ENCODE results near the gene PLA2G4E. TPM values are rescaled to one million over a fixed set of nuclear protein-coding genes. Genes with fewer than 3 reads are reported as not detected.

The PLA2G4E gene, protein sequence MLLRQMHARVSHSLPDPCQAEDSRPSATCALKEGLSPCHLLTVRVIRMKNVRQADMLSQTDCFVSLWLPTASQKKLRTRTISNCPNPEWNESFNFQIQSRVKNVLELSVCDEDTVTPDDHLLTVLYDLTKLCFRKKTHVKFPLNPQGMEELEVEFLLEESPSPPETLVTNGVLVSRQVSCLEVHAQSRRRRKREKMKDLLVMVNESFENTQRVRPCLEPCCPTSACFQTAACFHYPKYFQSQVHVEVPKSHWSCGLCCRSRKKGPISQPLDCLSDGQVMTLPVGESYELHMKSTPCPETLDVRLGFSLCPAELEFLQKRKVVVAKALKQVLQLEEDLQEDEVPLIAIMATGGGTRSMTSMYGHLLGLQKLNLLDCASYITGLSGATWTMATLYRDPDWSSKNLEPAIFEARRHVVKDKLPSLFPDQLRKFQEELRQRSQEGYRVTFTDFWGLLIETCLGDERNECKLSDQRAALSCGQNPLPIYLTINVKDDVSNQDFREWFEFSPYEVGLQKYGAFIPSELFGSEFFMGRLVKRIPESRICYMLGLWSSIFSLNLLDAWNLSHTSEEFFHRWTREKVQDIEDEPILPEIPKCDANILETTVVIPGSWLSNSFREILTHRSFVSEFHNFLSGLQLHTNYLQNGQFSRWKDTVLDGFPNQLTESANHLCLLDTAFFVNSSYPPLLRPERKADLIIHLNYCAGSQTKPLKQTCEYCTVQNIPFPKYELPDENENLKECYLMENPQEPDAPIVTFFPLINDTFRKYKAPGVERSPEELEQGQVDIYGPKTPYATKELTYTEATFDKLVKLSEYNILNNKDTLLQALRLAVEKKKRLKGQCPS
- not detected for total RNA-seq

DNA sequence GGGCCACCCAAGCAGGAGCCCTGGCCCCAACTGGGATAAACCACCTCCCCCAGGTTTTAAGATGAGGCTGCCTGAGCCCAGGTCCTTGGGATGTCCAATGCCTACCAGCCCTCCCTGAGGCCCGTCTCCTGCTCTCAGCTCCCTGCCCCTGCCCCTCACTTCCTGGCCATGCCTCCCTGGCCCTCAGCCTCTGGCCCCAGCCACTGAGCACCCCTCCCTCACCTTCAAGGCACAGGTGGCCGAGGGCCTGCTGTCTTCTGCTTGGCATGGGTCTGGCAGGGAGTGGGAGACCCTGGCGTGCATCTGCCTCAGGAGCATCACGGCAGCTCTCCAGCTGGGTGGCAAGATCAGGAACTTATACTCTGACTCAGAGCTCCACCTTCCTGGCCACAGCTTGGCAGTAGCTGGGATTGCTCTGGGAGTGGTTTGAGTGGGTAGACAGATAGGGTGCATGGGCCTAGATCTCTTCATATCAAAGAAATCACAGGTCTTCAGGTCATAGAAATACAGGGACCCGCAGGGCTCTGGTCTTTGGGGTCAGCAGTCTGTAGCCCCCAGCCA, at the start of gene PLA2G4E:
PLA2G4E (minus strand) TSS at position 330 of the 561 bp plus-strand sequence; CDS start at position 318, 12 bp downstream.
- WGBS, 2 donors, result 83 to 92% methylated on average over 4 to 5 of the region's 5 CpGs
- no peak for DNase-seq (ENCODE audit: low spot score in 2 of 2)
- Histone ChIP-seq H3K4me1 (no peaks in the 10 kb centered on the region), H3K4me3 (no peak within 1 kb of the TSS), H3K27ac (no peak within 1 kb of the TSS), H3K27me3 (no peaks in the 10 kb centered on the region), H3K36me3 (no peaks in the 10 kb centered on the region), H3K9me3 (peaks cover 0 to 7% (median 0%) of the 10 kb centered on the region in 4 donors)
- TF ChIP-seq, protein P1, sequence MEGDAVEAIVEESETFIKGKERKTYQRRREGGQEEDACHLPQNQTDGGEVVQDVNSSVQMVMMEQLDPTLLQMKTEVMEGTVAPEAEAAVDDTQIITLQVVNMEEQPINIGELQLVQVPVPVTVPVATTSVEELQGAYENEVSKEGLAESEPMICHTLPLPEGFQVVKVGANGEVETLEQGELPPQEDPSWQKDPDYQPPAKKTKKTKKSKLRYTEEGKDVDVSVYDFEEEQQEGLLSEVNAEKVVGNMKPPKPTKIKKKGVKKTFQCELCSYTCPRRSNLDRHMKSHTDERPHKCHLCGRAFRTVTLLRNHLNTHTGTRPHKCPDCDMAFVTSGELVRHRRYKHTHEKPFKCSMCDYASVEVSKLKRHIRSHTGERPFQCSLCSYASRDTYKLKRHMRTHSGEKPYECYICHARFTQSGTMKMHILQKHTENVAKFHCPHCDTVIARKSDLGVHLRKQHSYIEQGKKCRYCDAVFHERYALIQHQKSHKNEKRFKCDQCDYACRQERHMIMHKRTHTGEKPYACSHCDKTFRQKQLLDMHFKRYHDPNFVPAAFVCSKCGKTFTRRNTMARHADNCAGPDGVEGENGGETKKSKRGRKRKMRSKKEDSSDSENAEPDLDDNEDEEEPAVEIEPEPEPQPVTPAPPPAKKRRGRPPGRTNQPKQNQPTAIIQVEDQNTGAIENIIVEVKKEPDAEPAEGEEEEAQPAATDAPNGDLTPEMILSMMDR (IDR thresholded peaks at IDR 0.05), result no peak
- TF ChIP-seq EP300 (IDR thresholded peaks at IDR 0.05), result no peak
- TF ChIP-seq POLR2A (IDR thresholded peaks at IDR 0.05), result no peak

DNA sequence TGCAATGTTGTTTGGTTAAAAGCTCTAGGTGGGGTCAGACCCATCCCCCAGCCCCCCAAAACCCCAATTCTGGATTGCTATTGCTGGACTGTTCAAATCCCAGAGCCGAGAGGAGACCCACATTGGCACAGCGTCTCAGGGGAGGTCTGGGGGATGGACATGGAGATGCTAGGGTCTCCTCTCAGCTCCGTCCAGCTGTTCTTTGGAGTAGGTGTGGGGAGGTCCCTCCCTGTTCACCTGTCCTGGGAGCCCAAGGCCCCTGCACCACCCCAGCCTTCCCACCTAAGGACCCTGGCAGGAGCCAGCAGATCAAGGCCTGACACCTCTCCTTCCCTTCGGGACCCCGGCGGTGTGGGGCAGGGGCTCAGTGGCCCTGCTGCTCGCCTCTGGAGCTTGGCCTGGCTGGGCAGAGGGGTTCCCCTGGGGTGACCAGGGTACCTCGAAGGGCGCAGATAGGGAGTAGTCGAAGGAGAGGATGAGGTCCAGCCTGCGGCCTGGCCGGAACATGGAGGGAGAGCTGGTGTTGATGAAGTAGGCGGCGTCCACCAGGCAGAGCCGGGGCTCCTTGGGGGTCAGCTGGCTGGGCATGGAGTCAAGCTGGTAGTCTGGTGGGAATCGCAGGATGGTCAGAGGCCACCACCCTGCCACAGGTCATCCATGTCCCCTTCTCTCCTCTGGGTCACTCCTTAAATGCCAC, 49.6 kb upstream of the PLA2G4E start:
- WGBS, 2 donors, result 92 to 95% methylated on average over 15 of the region's 16 CpGs
- Histone ChIP-seq H3K27ac (no peak overlapping the region), H3K9me3 (peaks cover 0 to 8% (median 0%) of the 10 kb centered on the region in 4 donors)

DNA sequence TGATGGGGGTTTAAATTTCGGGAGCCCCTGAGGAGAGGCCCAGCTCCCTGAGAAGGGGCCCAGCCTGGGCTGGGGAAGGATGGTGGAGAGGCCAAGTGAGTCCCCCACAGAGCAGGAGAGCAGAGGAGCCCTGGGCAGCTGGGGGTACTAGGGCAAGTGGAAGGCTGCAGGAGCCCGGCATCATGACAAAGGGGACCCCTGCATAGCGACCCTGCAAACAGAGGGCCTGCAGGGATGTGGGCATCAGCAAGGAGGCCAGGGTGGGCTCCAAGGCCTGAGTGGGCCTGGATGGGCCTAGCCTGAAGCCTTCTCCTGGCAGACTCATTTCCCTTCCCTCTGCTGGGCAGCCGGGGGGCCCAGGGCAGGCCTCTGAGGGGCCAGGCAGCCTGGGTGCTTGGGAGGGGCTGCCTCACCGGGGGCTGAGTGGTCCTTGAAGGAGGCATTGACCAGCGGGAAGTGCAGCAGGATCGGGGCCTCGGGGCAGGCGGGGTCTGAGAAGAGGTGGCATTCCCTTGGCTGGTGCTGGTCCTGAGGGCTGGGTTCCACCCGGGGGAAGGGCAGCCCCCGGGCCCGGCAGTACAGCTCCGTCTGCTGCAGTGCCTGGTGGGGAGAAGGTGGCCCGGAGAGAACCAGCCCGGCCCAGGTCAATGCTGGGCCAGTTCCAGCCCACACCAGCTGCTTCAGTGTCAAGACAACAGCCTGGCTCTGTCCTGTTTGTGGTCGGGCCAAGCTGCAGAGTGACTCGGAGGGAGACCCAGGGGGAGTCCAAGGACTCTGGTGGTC, 48.8 kb upstream of the PLA2G4E start:
- no peak for DNase-seq (ENCODE audit: low spot score in 2 of 2)
- TF ChIP-seq POLR2A (IDR thresholded peaks at IDR 0.05) (no peak), EP300 (IDR thresholded peaks at IDR 0.05) (no peak)
- TF ChIP-seq, protein P1 (IDR thresholded peaks at IDR 0.05), result no peak
- WGBS, 2 donors, result 53 to 79% methylated on average over 9 to 13 of the region's 17 CpGs

More for the DNA sequence above, 49.6 kb upstream of the PLA2G4E start:
- Histone ChIP-seq H3K27me3 (no peaks in the 10 kb centered on the region), H3K36me3 (no peaks in the 10 kb centered on the region), H3K4me1 (no peaks in the 10 kb centered on the region), H3K4me3 (no peak overlapping the region)
- DNase-seq (ENCODE audit: low spot score in 2 of 2), result no peak
- TF ChIP-seq POLR2A (IDR thresholded peaks at IDR 0.05) (no peak), EP300 (IDR thresholded peaks at IDR 0.05) (no peak)
- TF ChIP-seq, protein P1 (IDR thresholded peaks at IDR 0.05), result no peak

DNA sequence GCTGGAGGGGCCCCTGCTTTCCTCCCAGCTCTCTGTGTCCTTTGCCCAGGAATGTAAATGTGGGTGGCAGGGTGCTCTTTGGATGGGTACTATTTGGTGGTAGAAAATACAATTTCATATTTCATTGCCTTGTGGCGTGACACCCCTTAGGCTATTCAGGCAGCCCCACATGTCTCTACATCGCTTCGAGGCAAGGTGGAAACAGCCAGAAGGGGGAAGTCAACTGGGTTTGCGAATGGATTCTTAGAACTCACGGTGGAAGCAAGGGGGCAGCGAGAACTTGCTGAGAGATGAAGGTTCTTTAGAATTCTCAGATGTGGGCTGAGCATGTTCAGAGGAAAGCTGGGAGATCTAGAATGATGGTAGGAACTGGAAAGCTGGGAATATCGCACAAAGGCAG, 48.2 kb upstream of the PLA2G4E start:
- Histone ChIP-seq H3K27me3 (no peaks in the 10 kb centered on the region), H3K27ac (no peak overlapping the region), H3K9me3 (peaks cover 0 to 8% (median 0%) of the 10 kb centered on the region in 4 donors), H3K36me3 (no peaks in the 10 kb centered on the region), H3K4me1 (no peaks in the 10 kb centered on the region), H3K4me3 (no peak overlapping the region)
- WGBS, 2 donors, result 81 to 82% methylated on average over 7 of the region's 7 CpGs
- TF ChIP-seq EP300 (IDR thresholded peaks at IDR 0.05) (no peak), POLR2A (IDR thresholded peaks at IDR 0.05) (no peak)
- TF ChIP-seq, protein P1 (IDR thresholded peaks at IDR 0.05), result no peak
- DNase-seq (ENCODE audit: low spot score in 2 of 2), result no peak

More for the DNA sequence above, 48.8 kb upstream of the PLA2G4E start:
- Histone ChIP-seq H3K27ac (no peak overlapping the region), H3K27me3 (no peaks in the 10 kb centered on the region), H3K4me1 (no peaks in the 10 kb centered on the region), H3K36me3 (no peaks in the 10 kb centered on the region), H3K9me3 (peaks cover 0 to 8% (median 0%) of the 10 kb centered on the region in 4 donors), H3K4me3 (no peak overlapping the region)
